Right cardiac atrium (tissue), 5 donors: Measurements from ENCODE around the gene RAET1G. TPM values are rescaled to one million over a fixed set of nuclear protein-coding genes. Genes with fewer than 3 reads are reported as not detected.
"Not testable (repeated sequence)": the region's sequence is repeated elsewhere in the genome, so short reads cannot be mapped to it uniquely, and the experiment has no call there.

ENCODE experiments used
- ATAC-seq, 2 donors: fragments of 200-7000 bp; cut with Tn5 transposase; one replicate each; pipeline versions ENCODE4 v1.8.0 to v1.9.1; 2020; ENCODE audit warnings: moderate library complexity in 2 of 2, mild to moderate bottlenecking in 1 of 2
- DNase-seq, 3 donors: peaks; one replicate each; pipeline ENCODE4 v3.0.0-alpha.2; 2020
- H3K27ac ChIP-seq: one replicate; pipeline ENCODE4 v1.5.1; 2013; ENCODE audit warnings: mild to moderate bottlenecking, low read length, control low read depth, moderate library complexity
- H3K27me3 ChIP-seq: one replicate; pipeline ENCODE4 v1.6.1; 2013; ENCODE audit not compliant: control insufficient read depth, insufficient read depth
- H3K4me1 ChIP-seq: one replicate; pipeline ENCODE4 v1.6.1; 2013; ENCODE audit warnings: low read length; ENCODE audit not compliant: control insufficient read depth, insufficient read depth
- H3K4me3 ChIP-seq: one replicate; pipeline ENCODE4 v1.5.1; 2013; ENCODE audit warnings: low read length, control low read depth
- H3K9me3 ChIP-seq: one replicate; pipeline ENCODE4 v1.6.1; 2013; ENCODE audit warnings: low read length; ENCODE audit not compliant: control insufficient read depth
- WGBS: extraction: QIAGEN DNeasy Blood & Tissue Kit; methylation state at CpG from one replicate; pipeline ENCODE4 v1.1.7; 2013; 5-methylcytosine and 5-hydroxymethylcytosine counted together
- intact Hi-C, 4 donors: fragments of 100-400 bp; cut with DNase I; formaldehyde crosslinking; loops; one replicate each; pipeline versions ENCODE4 v1.11.0 to v1.14.0; 2022 to 2023
- polyA plus RNA-seq: library from polyadenylated mRNA; stranded (reverse); fragments of 200-250 nt; gene quantifications from one replicate; pipeline ENCODE4 v1.2.3, GENCODE V29; 2013
- total RNA-seq, 4 donors: library from RNA; stranded (reverse); fragmentation: NEBNext Ultra II Directional; extraction: Animal tissue kit (Norgen Biotek cat#: 25700); gene quantifications; one replicate each; pipeline ENCODE4 v1.2.1, GENCODE V29; 2021
- donor health status: healthy with polysubstance abuse.
- donor health status: DM: no; HTN: yes; CAD: no.
- donor health status: DM: no; HTN: no; CAD: no.
- donor health status: DM: no; HTN: yes; CAD: no; lungs with severe emphysema.
- donor health status: DM: yes; HTN: yes; CAD: no.

RAET1G gene
- total and polyA plus RNA-seq, 5 donors, result 0.20 to 0.43 TPM; not detected in 3

DNA sequence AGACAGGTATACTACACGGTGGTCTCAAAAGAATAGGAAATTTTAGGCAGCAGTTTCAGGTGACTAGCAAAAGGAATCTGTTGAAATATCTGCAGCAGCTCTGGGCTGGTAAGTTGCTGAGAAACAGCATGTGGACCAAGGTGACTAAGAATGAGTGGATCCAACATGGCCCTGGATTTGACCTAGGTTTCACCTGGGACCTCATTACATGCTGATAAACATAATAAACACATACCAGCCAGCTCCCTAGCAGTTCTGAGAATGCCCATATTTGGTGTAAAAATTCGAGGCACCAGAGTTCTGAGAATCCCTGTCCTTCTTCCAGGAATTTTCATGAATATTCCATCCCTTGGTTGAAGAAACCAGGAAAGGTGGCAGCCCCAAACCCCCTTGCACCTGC, 30.5 kb upstream of the RAET1G start:
- H3K27ac ChIP-seq, H3K4me1 ChIP-seq, ATAC-seq, H3K27me3 ChIP-seq, H3K4me3 ChIP-seq, H3K9me3 ChIP-seq, intact Hi-C loops, DNase-seq: not testable (repeated sequence)
- 27% methylated on average over 2 of the region's 2 CpGs for WGBS

DNA sequence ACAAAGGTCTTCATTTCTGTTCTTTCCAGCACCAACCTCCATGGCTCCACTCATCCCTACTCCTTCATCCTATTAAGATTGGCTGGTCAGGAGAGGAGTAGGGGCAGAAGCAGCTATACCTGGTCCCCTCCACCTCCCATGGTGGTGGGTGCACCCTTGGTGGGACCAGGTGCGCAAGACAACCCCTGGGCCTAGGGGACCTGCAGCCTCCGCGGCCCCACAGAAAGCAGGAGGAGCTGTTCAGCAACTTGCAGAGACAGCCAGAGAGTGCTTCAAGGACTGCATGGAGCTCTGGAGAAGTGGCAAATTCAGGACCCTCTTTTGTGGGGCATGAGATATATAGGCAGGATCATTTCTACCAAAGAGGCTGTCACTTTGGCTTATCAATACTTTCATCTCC, 28.7 kb upstream of the RAET1G start:
- Histone ChIP-seq H3K9me3 (no peaks in the 10 kb centered on the region), H3K4me3 (no peak overlapping the region), H3K27me3 (no peaks in the 10 kb centered on the region), H3K4me1 (no peaks in the 10 kb centered on the region), H3K27ac (no peak overlapping the region)
- WGBS, result 83% methylated on average over 3 of the region's 3 CpGs
- intact Hi-C loops, result no loop called here
- ATAC-seq, result no peak
- DNase-seq, result no peak

DNA sequence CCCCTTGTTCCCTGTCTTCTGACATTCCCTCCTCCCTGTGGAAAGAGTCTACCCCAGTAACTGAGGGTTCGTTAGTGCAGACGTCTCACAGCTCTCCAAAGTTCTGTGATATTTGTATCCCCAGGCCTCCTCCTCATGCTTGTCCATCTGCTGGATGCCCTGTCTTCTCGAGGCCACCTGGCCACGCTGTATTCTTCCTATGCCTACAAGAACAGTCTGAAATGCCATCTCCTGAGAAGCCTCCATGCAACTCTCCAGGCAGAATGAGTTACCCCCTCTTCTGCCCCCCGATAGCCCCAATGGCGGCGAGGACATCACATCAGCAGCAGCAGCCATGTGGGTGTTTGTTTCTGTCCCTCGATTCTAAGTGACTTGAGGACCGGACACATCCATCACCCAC, 28.2 kb upstream of the RAET1G start:
- Histone ChIP-seq H3K9me3 (no peaks in the 10 kb centered on the region), H3K27me3 (no peaks in the 10 kb centered on the region), H3K4me3 (no peak overlapping the region), H3K4me1 (no peaks in the 10 kb centered on the region), H3K27ac (no peak overlapping the region)
- ATAC-seq (no peak), DNase-seq (no peak)
- intact Hi-C loops, result no loop called here
- 77% methylated on average over 9 of the region's 9 CpGs for WGBS

DNA sequence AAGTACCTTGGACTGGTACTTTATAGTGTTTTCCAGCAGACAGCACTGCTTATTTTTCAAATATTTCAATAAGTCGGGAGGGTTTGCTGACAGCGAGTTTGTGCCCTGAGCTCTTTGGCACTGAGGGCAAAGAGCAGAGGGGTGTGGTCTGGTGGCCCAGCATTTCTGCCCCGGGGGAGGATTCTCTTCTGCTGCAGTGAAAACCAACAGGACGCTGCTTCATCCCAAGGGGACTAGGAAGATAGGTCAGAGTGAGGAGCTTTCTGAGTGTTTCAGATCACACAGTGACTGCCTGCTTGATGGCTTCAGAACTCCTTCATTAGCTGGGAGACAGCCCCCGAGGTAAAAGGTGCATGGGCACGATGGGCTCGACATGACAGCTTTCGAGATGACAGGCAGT, 27.5 kb upstream of the RAET1G start:
- DNase-seq, result no peak
- no peaks in the 10 kb centered on the region for H3K27me3 ChIP-seq
- 36% methylated on average over 8 of the region's 8 CpGs for WGBS

DNA sequence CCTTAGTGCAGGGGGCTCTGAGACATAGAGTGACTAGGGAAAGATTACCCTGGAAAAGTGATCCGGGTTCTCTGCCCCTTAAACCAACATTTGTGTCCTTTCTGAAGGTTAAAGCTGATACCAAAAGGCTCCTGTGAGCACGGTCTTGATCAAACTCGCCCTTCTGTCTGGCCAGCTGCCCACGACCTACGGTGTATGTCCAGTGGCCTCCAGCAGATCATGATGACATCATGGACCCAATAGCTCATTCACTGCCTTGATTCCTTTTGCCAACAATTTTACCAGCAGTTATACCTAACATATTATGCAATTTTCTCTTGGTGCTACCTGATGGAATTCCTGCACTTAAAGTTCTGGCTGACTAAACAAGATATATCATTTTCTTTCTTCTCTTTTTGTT, 25.7 kb upstream of the RAET1G start:
- DNase-seq (no peak), ATAC-seq (no peak)
- H3K4me3 ChIP-seq, result no peak overlapping the region
- H3K9me3 ChIP-seq, result no peaks in the 10 kb centered on the region
- intact Hi-C loops, result no loop called here
- WGBS, result 80% methylated on average over 5 of the region's 5 CpGs
- no peaks in the 10 kb centered on the region for H3K4me1 ChIP-seq
- no peak overlapping the region for H3K27ac ChIP-seq
- H3K27me3 ChIP-seq, result no peaks in the 10 kb centered on the region

More for the DNA sequence above, 27.5 kb upstream of the RAET1G start:
- no peak overlapping the region for H3K27ac ChIP-seq
- H3K4me1 ChIP-seq, result no peaks in the 10 kb centered on the region
- no peak for ATAC-seq
- no peak overlapping the region for H3K4me3 ChIP-seq
- intact Hi-C loops, result no loop called here
- no peaks in the 10 kb centered on the region for H3K9me3 ChIP-seq

DNA sequence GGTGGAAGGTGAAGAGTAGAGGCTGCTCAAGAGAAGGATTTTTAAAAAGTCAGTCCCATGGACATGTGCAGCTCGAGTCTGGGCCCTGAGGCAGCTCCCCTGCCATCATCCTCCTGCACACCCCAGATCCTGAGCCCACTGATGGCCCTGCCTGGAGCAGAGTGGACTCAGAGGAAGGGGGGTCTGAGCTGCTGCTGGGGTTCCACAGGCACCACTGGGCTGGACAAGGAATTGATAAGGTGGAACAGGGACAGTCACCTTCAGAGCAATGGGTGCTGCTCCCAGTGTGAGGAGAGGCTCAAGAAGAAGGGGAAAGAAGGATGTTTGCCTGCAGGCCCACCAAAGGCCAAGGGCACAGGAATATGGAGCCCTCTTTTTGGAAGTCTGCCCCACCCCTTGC, 25.1 kb upstream of the RAET1G start:
- Histone ChIP-seq H3K9me3 (no peaks in the 10 kb centered on the region), H3K27me3 (no peaks in the 10 kb centered on the region), H3K4me3 (no peak overlapping the region), H3K27ac (no peak overlapping the region), H3K4me1 (no peaks in the 10 kb centered on the region)
- intact Hi-C loops, result no loop called here
- ATAC-seq, result no peak
- 90% methylated on average over 1 of the region's 1 CpG for WGBS
- no peak for DNase-seq

DNA sequence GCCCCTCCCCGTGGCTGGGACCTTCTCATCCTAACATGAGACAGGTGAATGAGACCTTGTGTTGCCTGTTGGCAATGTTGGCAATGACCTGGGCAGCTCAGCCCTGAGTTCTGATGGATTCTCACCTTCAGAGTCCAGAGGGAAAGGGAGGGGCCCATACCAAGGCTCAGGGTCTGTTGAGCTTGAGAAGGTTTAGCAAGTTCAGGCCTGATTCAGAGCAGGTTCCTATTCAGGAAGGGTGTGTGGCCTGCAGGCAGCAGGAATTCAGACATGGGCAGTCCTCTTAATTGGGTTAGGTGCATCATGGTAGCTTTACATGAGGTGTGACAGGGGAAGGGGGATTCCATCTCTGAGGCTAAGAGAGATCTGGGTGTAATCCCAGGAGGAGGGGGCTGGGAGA, 24.6 kb upstream of the RAET1G start:
- H3K9me3 ChIP-seq, H3K4me1 ChIP-seq, H3K27ac ChIP-seq, DNase-seq, intact Hi-C loops, ATAC-seq, H3K4me3 ChIP-seq, H3K27me3 ChIP-seq: not testable (repeated sequence)
- no CpG with 5 or more reads among the region's 1 CpG for WGBS

DNA sequence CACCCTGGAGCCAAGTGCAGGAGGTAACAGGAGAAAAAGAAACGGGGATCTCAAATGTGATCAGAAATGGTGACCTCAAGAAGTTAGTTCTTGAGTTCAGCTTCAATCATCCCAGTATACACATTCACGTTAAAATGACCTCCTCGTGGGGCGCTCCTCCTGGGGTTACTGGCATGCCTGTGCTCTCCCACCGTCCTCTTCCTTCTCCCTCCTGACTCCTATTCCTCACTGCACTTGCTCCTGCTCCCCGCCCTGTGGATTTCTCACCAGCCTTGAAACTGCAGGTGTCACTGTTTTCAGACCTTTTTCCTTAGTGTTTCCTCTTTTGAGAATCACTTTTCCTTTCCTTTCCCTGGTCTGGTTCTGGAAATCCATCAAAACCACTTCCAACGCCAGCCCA, 23.7 kb upstream of the RAET1G start:
- DNase-seq, H3K9me3 ChIP-seq, H3K4me1 ChIP-seq, H3K27me3 ChIP-seq, H3K27ac ChIP-seq, ATAC-seq, H3K4me3 ChIP-seq, intact Hi-C loops: not testable (repeated sequence)
- 61% methylated on average over 7 of the region's 7 CpGs for WGBS

DNA sequence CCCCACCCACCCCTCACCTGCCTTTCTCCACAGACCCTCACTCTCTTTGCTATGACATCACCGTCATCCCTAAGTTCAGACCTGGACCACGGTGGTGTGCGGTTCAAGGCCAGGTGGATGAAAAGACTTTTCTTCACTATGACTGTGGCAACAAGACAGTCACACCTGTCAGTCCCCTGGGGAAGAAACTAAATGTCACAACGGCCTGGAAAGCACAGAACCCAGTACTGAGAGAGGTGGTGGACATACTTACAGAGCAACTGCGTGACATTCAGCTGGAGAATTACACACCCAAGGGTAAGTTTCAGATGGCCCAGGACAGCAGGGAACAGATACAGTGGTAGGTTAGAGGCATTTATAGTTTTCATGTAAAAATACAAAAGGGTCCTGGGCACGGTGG, 22.4 kb upstream of the RAET1G start:
- H3K9me3 ChIP-seq, H3K27me3 ChIP-seq, H3K4me3 ChIP-seq, DNase-seq, intact Hi-C loops, H3K27ac ChIP-seq, H3K4me1 ChIP-seq, ATAC-seq: not testable (repeated sequence)
- WGBS, result 85% methylated on average over 5 of the region's 6 CpGs

DNA sequence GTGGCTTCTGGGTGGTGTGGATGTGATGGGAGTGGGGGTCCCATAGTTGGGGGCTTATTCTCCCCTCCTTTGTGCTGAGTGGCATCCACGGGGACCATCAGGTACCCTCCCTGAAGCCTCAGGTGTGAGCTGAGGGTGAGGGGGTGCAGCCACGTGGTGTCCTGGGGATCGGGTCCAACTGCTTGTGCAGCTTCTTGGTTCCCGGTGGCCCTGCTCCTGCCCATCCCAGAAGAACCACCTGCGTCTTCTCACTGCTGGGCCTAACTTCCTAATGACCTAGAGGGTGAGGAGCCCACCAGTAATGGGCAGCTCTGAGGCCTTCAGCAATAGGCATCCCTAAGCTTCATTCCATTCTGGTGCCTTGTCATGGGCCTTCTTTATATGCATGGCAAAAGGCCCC, 20.4 kb upstream of the RAET1G start:
- H3K27ac ChIP-seq, H3K4me3 ChIP-seq, ATAC-seq, intact Hi-C loops, H3K27me3 ChIP-seq, H3K9me3 ChIP-seq, DNase-seq, H3K4me1 ChIP-seq: not testable (repeated sequence)
- whole genome bisulfite sequencing, result 75% methylated on average over 5 of the region's 5 CpGs

DNA sequence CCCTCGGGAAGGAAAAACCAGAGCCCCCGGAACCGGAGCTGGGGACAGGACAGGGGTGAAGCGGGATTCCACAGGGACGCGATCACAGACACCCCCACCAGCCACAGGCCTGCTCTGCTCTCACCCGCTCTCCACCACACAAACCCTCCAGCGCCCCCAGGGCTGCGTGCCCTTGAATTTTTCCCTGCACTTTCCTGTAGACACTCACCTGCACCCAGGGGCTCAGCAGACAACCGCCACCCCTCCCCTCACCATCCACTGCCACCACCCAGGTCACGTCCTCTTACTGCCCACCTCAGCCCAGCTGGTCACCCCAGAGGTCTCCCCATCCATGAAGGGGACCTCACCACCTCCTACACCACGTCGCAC, 19.5 kb upstream of the RAET1G start:
- Histone ChIP-seq H3K27ac (no peak overlapping the region), H3K9me3 (no peaks in the 10 kb centered on the region), H3K27me3 (no peaks in the 10 kb centered on the region), H3K4me1 (no peaks in the 10 kb centered on the region), H3K4me3 (peak overlapping the region; percentile 46)
- ATAC-seq, result peak in 1 of 2 donors; percentile 18
- WGBS, result 26% methylated on average over 13 of the region's 13 CpGs
- DNase-seq, result no peak
- intact Hi-C loops, result no loop called here
